Posterior cingulate gyrus (tissue), 11 donors: ENCODE data around the gene CFAP20DC.
A peak's percentile ranks its signal among the peaks of the same experiment; 100 is the strongest.
"Not testable (repeated sequence)": the region's sequence is repeated elsewhere in the genome, so short reads cannot be mapped to it uniquely, and the experiment has no call there.

ENCODE experiments used
- DNase-seq, 10 donors: peaks; one replicate each; pipeline versions ENCODE4 v3.0.0 to v3.0.0-alpha.2; 2020 to 2021; ENCODE audit warnings: mixed read lengths in 3 of 10
- intact Hi-C: fragments of 100-400 bp; cut with DNase I; formaldehyde crosslinking; loops from one replicate; pipeline ENCODE4 v1.15.1; 2023

The CFAP20DC gene

DNA sequence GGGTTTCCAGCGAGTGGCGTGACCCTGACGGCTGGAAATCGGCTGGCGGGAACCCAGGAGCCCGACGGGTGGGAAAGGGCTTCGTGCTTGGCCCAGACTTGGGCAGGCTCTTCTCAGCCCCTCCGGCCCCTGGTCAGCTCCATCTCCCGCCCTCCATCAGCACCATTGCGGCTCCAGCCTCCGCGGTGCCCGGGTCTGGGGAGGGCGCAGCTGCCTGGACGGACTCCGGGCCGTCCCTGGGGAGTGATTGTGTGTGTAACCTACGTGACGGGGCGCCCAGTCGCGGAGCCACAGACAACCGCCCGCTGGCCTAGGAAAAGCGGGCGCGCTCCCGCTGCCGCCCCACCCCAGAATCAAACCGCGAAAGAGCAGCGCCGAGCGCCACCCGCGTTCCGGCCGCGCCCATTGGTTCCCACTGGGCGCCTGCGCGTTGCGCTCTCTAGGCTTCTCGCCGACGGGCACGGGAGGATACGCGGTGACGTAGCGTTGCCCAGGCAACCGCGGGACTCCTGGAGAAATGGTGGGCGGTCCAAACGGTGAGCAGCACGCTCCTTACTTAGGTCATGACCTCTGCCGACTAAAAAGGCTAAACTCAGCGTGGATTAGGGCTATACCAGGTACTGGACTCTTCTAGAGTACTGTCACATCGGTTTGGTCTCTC lies at the start of gene CFAP20DC:
TSS of gene CFAP20DC (minus strand) at position 355 of the 661 bp plus-strand sequence. CDS start 394 bp downstream, outside the sequence.
- DNase-seq: peak; percentile 65 to 98 (median 82)
- intact Hi-C loops: no loop called here

DNA sequence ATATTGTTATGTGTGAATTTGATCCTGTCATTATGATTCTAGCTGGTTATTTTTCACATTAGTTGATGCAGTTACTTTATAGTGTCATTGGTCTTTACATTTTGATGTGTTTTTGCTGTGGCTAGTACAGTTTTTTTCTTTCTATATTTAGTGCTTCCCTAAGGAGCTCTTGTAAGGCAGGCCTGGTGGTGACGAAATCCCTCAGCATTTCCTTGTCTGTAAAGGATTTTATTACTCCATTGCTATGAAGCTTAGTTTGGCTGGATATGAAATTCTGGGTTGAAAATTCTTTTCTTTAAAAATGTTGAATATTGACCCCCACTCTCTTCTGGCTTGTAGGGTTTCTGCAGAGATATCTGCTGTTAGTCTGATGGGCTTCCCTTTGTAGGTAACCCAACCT lies 48.7 kb upstream of the CFAP20DC start:
- DNase-seq, intact Hi-C loops: not testable (repeated sequence)

- intact Hi-C loops: no loop called here
- no peak for DNase-seq
Measured at GRCh38 chr3:59094446-59094845, 44.6 kb upstream of the CFAP20DC start.

GRCh38 chr3:59093521-59093920 lies 43.7 kb upstream of the CFAP20DC start:
- no peak for DNase-seq
- intact Hi-C loops: no loop called here

DNA sequence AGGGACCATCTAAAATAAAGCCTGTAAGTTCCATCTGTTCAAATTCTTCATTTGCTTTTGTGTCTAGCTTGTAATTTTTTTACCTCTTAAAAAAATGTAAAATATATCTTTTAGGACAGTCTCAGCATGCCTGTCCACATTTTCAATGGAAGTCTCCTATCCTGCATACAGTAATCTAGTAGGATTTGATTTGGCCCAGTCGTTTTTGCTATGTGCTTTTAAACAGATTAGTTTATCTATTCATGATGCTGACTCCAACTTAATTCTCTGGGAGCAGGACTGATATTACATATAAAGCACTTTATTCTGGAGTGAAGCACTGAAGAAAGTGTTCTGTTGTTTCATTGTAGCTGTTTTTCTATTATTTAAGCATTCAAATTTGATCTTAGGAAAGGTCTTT lies 38.9 kb upstream of the CFAP20DC start:
- DNase-seq: no peak
- intact Hi-C loops: no loop called here

DNA sequence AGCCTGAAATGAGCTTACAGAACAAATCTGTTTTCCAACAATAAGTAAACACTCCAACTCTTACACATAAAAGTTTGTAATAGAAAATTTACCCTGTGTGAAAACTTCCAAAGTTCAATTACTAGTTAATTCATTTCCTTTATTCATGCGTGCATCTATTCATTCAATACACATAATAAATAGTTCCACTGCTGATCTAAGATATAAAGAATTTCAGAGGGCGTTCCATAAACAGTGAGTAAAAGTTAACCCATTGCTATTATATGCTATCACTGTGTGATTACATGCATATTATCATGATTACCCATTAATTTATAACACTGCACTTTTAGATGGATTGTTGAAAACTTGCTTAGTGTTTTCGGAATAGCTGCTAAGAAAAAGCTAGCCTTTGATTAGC lies 36.2 kb upstream of the CFAP20DC start:
- no peak for DNase-seq
- intact Hi-C loops: no loop called here

GRCh38 chr3:59084583-59084982 lies 34.8 kb upstream of the CFAP20DC start:
- intact Hi-C loops: no loop called here
- no peak for DNase-seq

DNA sequence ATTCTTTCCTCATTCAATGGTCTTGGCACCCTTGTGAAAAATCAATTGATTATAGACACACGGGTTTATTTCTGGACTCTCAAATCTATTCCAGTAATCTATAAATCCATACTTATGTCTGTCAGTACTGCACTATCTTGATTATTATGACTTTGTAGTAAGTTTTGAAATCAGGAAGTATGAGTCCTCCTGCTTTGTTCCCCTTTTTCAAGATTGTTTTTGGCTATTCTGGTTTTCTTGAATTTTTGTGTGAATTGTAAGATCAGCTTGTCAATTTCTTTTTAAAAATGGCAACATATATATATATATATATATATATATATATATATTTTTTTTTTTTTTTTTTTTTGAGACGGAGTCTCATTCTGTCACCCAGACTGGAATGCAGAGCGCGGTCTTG lies 32.3 kb upstream of the CFAP20DC start:
- intact Hi-C loops: no loop called here
- DNase-seq: no peak

DNA sequence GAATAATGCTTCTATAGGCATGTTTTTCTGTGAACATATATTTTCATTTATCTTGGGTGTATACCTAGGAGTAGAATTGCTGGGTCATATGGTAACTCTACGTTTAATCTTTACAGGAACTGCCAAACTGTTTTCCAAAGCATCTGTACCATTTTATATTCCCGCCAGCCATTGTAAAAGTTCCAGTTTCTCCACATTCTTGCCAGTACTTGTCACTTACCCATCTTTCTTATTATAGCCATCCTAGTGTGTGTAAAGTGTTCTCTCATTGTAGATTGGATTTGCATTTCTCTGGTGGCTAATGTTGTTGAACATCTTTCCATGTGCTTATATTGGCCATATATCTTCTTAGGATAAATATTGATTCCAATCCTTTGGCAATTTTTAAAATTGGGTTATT lies 31.2 kb upstream of the CFAP20DC start:
- no peak for DNase-seq
- intact Hi-C loops: no loop called here

DNA sequence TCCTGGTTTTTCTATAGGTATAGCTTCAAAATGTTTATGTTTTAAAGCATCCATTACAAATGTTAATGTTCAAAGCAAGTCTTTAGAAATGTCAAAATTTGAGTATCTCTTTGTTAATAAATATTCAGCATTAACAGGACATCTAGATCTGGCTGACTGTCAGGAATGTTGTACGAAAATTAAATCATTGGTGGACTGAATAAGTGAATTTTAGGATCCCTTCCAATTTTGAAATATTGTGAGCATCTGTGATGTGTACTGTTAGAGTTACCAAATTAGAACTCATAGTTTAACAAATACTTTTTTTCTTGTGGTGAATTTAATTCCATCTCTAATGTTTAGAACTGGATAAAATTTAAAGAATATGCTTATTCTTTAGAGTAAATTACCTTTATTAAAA lies 30.1 kb upstream of the CFAP20DC start:
- DNase-seq: no peak
- intact Hi-C loops: no loop called here

GRCh38 chr3:59074764-59075163 lies 24.9 kb upstream of the CFAP20DC start:
- intact Hi-C loops: no loop called here

DNA sequence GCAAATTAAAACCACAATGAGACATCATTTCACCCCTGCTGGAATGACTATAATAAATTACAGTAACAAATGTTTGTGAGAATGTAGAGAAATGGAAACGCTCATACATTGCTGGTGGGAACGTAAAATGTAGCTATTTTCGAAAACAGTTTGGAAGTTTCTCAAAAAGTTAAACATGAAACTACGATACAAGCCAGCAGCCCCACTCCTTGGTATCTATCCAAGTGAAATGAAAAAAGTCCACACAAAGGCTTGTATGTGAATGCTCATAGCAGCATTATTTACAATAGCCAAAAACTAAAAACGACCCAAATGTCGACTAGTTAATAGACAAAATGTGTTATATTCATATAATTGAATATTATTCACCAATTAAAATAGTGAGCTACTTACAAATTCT lies 22.9 kb upstream of the CFAP20DC start:
- intact Hi-C loops: no loop called here
- no peak for DNase-seq

More at GRCh38 chr3:59074764-59075163, 24.9 kb upstream of the CFAP20DC start:
- no peak for DNase-seq

DNA sequence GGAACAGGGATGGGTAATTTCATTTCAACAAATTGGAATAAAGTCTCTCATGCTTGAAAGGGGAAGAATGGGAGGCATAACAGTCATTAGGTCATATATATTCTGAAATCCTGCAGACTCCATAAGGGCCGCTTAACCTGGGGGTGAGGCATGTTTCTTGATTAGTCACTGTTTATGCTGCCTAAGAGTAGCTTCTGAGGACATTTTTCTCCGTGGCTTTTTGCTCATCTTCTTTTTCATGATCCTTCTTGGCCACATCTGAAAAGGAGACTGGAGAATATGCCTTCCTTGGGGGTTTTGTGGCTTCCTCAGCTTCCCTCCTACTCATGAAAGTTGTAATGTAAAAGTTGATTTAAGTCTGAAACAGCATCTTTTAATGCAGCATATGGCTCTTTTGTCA lies 20.0 kb upstream of the CFAP20DC start:
- intact Hi-C loops: no loop called here
- DNase-seq: no peak

DNA sequence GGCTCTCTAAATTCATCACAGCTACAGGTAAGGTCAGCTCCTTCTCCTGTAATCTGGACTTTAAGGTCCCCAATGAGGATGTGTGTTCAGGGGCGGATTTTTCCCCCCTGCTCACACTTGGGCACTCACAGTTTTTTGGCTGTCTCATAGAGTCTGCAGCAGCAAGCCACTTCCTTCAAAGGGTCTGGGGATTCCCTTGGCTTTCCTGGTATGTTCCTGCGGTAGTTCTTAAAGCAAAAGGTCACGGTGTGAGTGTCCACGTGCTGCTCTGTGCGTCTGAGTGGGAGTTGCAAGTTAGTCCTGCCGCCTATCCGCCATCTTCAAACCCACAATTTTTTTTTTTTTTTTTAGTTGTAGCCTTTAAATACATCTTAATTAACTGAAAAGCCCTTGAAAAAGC lies 15.4 kb upstream of the CFAP20DC start:
- peak in 1 of 10 donors; percentile 25 for DNase-seq
- intact Hi-C loops: no loop called here

GRCh38 chr3:59064728-59065127 lies 14.9 kb upstream of the CFAP20DC start:
- intact Hi-C loops: no loop called here
- peak in 1 of 10 donors; percentile 55 for DNase-seq

GRCh38 chr3:59064276-59064675 lies 14.5 kb upstream of the CFAP20DC start:
- intact Hi-C loops: no loop called here
- DNase-seq: no peak

DNA sequence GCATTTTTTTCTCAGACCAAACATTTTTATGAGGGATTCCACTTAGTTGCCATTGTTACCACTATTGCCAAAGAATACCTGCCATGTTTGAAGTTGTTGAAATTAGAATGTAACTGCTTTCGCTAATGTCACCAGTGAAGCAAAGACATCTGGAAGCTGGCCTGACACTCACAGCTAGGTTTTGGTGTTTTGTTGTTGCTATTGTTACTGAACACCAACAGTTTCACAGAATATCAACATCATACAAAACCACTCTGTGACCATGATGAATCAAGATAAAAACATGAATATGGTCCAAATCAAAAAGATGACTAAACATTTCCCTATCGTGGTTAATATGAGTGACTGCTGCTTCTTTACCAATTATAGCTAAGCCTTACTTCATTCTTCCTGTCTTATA lies 6.9 kb upstream of the CFAP20DC start:
- no peak for DNase-seq
- intact Hi-C loops: no loop called here

DNA sequence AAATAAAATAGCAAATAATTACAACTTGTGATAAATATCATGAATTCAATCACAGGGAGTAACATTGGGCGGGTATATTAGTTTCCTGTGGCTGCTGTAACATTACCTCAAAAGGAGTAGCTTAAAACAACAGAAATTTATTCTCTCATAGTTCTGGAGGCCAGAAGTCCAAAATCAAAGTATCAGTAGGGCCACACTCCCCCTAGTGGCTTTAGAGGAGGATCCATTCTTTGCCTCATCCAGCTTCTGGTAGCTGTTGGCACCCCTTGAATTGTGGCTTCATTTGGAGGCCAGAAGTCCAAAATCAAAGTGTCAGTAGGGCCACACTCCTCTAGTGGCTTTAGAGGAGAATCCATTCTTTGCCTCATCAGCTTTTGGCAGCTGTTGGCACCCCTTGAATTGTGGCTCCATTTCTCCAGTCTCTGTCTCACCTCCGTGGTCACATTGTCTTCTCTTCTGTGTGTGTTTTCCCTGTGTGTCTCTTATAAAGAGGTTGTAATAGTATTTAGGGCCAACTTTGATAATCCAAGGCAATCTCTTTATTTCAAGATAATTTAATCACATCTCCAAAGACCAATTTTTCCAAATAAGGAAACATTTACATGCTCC lies 3.1 kb upstream of the CFAP20DC start:
- intact Hi-C loops: no loop called here
- DNase-seq: no peak

DNA sequence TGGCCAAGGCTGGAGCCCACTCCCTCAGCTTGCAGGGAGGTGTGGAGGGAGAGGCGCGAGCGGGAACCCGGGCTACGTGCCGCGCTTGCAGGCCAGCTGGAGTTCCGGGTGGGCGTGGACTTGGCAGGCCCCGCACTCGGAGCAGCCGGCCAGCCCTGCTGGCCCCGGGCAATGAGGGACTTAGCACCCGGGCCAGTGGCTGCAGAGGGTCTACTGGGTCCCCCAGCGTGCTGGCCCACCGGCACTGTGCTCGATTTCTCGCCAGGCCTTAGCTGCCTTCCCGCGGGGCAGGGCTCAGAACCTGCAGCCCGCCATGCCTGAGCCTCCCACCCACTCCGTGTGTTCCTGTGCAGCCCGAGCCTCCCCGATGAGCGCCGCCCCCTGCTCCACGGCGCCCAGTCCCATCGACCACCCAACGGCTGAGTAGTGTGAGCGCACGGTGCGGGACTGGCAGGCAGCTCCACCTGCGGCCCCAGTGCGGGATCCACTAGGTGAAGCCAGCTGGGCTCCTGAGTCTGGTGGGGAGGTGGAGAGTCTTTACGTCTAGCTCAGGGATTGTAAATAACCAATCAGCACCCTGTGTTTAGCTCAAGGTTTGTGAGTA lies 1.1 kb upstream of the CFAP20DC start:
- DNase-seq: peak in 2 of 10 donors; percentile 63 to 67
- intact Hi-C loops: not testable (repeated sequence)

GRCh38 chr3:59046839-59047238 lies 3.0 kb downstream of the CFAP20DC start:
- intact Hi-C loops: no loop called here
- DNase-seq: no peak

DNA sequence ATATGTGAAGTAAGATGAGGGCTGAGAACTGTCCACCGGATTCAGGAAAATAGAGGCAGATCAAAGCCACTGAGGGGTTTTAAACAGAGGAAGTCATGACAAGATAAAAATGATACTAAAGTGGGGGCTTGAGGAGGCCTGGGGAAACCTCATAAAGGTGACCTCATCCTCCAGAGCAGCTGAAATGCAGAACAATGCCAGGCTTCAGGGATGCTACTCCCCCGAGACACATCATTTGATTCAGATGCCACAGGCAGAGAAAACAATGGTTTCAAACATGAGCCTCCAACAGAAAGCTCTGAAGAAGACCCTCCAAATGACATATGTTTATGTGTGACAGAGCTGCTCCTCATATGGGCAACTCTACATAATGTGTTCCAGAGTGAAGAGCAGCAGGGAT lies 6.4 kb downstream of the CFAP20DC start:
- no peak for DNase-seq
- intact Hi-C loops: no loop called here

DNA sequence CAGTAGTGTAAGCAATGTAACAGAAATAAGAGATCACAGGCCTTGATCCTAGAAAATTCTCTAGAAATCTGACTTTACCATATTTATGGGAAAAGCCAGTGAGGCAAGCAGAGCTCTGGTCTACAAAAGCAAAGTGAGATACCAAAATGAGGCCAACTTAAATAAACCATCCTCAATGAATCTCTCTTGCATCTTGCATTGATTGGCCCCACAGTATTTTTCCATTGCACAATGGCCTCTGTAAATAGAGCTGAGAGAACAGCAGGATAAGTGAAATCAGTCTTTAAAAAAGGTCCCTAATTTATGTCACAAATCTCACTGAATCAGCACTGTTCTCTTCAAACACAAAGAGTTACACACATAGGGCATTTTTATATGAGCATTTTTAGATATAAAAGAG lies 8.9 kb downstream of the CFAP20DC start:
- no peak for DNase-seq
- intact Hi-C loops: no loop called here
